NCI-H345 treated with DMSO at 0.1 percent for 48 hours (cell line): ENCODE measurements around the gene NPHP4.

ENCODE experiments used
- DNase-seq: peaks from one replicate; lab custom pipeline; 2025; ENCODE audit not compliant: unreplicated experiment; lab: John Stamatoyannopoulos, UW

The NPHP4 gene

GRCh38 chr1:5951846-5952410 lies 40.3 kb downstream of the NPHP4 start:
- DNase-seq, result no peak

GRCh38 chr1:5950994-5951785 lies 41.0 kb downstream of the NPHP4 start:
- DNase-seq, result no peak

- no peak for DNase-seq
Observed at GRCh38 chr1:5950201-5950895, 41.9 kb downstream of the NPHP4 start.

- DNase-seq, result no peak
Observed at GRCh38 chr1:5949761-5950100, 42.5 kb downstream of the NPHP4 start.

- DNase-seq, result peak; percentile 65
Observed at GRCh38 chr1:5949085-5949760, 43.0 kb downstream of the NPHP4 start.

- DNase-seq, result no peak
Observed at GRCh38 chr1:5948681-5949005, 43.6 kb downstream of the NPHP4 start.

- no peak for DNase-seq
Observed at GRCh38 chr1:5947978-5948680, 44.1 kb downstream of the NPHP4 start.

GRCh38 chr1:5947071-5947821 lies 45.0 kb downstream of the NPHP4 start:
- DNase-seq, result no peak

- DNase-seq, result no peak
Observed at GRCh38 chr1:5945445-5945844, 46.8 kb downstream of the NPHP4 start.

GRCh38 chr1:5944843-5945167 lies 47.4 kb downstream of the NPHP4 start:
- no peak for DNase-seq

GRCh38 chr1:5944154-5944842 lies 47.9 kb downstream of the NPHP4 start:
- no peak for DNase-seq

- DNase-seq, result no peak
Observed at GRCh38 chr1:5943343-5944124, 48.7 kb downstream of the NPHP4 start.

- no peak for DNase-seq
Observed at GRCh38 chr1:5941671-5942070, 50.6 kb downstream of the NPHP4 start.

- no peak for DNase-seq
Observed at GRCh38 chr1:5940723-5941407, 51.4 kb downstream of the NPHP4 start.

GRCh38 chr1:5939271-5940170 lies 52.7 kb downstream of the NPHP4 start:
- no peak for DNase-seq

- DNase-seq, result no peak
Observed at GRCh38 chr1:5938101-5938646, 54.1 kb downstream of the NPHP4 start.

- DNase-seq, result no peak
Observed at GRCh38 chr1:5937373-5937857, 54.8 kb downstream of the NPHP4 start.
